ENCODE data around the gene NUP210.

Gene NUP210

DNA sequence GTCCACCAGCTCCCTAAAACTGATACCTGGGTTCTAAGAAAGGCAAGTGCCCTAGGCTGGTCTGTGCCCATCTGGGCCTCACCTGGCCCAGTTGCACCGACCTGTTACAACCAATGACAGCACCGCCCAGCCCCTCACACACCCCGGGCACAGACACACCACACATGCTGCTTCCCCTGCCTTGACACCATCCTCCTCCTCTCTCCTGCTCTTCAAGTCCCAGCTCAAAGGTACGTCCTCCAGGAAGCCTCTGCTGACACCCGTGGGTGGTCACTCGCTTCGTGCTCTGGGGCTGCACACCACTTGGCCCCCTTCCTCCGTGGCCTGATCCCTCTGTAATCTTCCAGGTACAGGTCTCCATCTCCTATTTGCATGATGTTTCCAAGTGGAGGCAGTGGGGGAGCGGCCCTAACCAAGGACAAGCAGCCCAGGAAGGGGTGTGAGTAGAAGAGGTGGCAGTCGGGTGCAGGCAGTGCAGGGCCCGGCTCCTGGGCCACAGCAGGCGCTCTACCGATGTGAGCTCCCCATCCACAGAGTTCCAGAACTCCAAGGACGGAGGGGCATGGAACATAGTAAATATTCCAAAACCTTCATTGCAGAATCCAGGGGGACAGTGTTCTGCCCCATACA lies 144.6 kb downstream of the NUP210 start:
- Mint-ChIP-seq H3K4me1 (ENCODE audit: low read depth) (no peaks in the 10 kb centered on the region), H3K27ac (no peak overlapping the region), H3K27me3 (peaks cover 3% of the 10 kb centered on the region), H3K9me3 (ENCODE audit: low read depth) (no peaks in the 10 kb centered on the region), H3K36me3 (no peaks in the 10 kb centered on the region), H3K4me3 (no peak overlapping the region)

DNA sequence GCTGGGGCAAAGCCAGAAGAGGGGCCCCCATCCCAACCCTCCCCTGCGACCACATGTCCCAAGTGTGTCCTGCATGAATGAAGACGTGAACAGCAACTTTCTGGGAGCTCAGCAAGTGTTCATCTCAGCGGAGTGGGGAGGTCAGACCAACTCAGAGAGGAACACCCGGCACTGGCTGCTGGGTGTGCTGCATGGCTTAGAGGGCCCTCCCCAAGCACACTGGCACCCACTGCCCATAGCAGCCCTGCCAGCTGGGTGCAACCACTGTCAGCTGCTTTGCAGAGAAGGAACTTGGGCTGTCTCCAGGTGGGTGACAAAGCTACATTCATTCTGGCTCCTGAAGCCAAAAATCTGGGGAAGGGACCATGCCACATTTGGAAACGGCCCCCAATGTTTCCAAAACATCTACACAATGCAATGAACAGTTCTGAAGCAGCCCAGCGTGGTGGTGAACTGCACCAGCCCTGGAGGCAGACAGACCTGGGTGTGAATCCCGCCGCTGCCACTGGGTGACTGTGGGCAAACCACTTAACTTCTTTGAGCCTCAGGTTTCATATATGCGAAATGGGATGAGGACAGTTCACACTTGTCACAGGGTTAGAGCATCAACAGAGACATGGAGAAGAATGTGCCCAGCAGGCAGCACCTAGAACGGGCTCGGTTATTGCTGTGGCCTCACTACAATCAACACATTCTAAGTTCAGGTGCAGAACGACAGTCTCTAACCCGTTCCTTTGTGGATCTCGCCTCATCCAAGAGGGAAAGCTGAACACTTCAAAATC lies 145.4 kb downstream of the NUP210 start:
- no peak overlapping the region for H3K4me3 Mint-ChIP-seq
- H3K27ac Mint-ChIP-seq = no peak overlapping the region
- peaks cover 3% of the 10 kb centered on the region for H3K27me3 Mint-ChIP-seq
- H3K36me3 Mint-ChIP-seq = no peaks in the 10 kb centered on the region
- H3K9me3 Mint-ChIP-seq (ENCODE audit: low read depth) = no peaks in the 10 kb centered on the region
- no peaks in the 10 kb centered on the region for H3K4me1 Mint-ChIP-seq (ENCODE audit: low read depth)

DNA sequence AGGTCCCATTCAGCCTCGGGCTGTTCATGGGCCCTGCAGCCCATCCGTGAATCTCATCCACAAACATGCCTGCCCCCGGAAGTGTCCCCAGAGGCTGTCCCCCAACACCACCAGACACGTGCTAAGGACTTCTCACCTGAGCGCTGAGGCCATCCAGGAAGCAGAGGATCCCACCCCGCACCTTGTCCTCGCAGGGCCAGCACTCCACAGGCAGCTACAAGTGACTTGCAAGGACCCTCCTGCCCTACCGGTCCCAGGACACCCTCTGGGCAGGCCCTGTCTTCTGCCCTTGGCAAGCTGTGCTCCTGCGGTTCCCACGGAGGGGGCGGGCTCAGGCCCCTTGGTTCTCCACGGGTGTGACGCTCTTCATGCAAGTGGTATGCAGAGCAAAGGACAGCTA lies 146.0 kb downstream of the NUP210 start:
- no peak overlapping the region for H3K4me3 Mint-ChIP-seq
- no peak overlapping the region for H3K27ac Mint-ChIP-seq
- H3K4me1 Mint-ChIP-seq (ENCODE audit: low read depth) = no peaks in the 10 kb centered on the region
- H3K27me3 Mint-ChIP-seq = peaks cover 3% of the 10 kb centered on the region
- H3K36me3 Mint-ChIP-seq = no peaks in the 10 kb centered on the region
- H3K9me3 Mint-ChIP-seq (ENCODE audit: low read depth) = no peaks in the 10 kb centered on the region

DNA sequence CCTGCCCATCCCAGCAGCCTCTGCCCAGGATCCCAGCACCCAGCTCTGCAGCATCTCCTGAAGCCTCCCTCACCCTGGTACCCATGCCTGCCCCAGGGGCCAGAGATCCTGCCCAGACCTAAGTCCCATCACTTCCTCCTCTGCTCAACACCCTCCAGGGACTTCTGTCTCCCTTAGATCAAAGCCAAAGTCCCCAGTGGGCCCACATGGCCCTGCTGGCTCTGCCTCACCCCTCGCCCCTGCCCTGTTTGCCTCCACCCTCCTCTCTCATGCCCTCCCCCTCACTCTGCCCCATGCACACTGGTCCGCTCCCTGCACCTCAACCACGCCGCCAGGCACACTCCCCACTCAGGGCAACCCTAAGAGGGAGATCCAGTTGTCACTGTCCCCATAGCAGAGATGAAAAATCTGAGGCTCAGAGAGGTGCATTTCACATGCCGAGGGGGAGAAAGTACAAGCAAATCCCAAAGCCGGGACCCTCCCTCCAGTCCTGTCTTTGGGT lies 146.5 kb downstream of the NUP210 start:
- no peaks in the 10 kb centered on the region for H3K9me3 Mint-ChIP-seq (ENCODE audit: low read depth)
- H3K4me1 Mint-ChIP-seq (ENCODE audit: low read depth) = no peaks in the 10 kb centered on the region
- H3K27me3 Mint-ChIP-seq = peaks cover 4% of the 10 kb centered on the region
- no peaks in the 10 kb centered on the region for H3K36me3 Mint-ChIP-seq
- no peak overlapping the region for H3K27ac Mint-ChIP-seq
- no peak overlapping the region for H3K4me3 Mint-ChIP-seq

DNA sequence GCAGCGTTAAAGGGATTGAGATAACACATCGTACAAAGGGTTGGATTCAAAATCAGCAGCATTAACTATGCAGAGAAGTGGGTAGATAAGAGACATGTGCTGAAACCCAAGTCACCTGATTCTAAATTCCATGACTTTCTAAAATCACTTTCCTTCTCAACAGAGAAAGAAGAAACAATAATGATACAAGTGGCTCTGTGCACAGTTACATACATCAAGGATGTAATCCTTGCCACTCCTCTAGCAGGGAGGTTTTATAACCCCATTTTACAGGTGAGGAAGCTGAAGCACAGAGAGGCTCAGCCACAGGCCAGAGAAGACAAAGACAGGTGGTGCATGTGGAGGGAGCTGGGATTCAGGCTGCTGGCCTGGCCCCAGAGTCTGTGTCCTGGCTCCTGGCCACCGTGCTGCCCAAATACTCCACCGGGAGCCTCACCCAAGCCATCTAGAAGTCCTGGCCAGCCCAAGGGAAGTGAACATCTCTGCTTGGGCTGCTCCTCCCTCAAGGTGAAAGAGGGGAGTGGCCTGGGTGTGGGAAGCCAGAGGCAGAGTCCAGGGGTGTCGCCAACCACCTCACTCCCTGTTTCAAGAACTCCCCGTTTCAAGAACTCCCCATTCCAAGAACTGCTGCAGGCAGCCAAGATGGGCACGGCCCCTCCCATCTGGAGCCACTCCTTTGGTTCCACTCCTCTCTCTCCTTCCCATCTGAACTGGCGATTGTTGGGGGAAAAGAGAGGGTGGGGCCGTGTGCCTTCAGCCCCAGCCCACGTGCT lies 147.1 kb downstream of the NUP210 start:
- Mint-ChIP-seq H3K4me3 (no peak overlapping the region), H3K27me3 (peaks cover 4% of the 10 kb centered on the region), H3K4me1 (ENCODE audit: low read depth) (no peaks in the 10 kb centered on the region), H3K27ac (no peak overlapping the region), H3K9me3 (ENCODE audit: low read depth) (no peaks in the 10 kb centered on the region), H3K36me3 (no peaks in the 10 kb centered on the region)

DNA sequence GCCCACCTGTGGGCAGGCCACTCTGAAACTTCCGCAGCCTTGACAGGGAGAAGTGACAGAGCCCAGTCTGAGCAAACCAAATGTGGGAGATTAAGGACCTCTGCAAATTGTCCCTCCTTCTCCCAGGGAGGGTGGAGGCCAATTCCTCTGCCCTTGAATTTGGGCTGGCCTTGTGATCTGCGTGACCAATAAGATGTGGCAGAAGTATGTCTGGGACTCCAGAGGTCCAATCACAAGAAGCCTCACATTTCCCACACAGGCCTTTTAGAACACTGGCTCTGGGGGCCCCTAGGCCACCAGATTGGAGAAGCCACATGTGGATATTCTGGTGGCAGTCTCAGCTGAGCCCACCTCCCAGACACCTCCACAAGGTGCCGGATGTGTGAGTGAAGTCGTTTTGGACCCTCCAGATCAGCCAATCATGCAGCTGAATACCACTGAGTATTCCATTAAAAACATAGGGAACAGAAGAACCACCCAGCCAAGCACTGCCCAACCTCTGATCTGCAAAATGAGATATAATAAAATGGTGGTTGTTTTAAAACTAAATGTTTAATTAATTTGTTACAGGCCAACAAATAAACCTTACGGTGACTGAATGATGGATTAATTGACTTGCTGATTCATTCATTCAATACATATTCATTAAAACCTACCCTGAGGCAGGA lies 150.3 kb downstream of the NUP210 start:
- Mint-ChIP-seq H3K9me3 (ENCODE audit: low read depth) (no peaks in the 10 kb centered on the region), H3K36me3 (no peaks in the 10 kb centered on the region), H3K27me3 (peaks cover 2% of the 10 kb centered on the region), H3K27ac (no peak overlapping the region), H3K4me3 (no peak overlapping the region), H3K4me1 (ENCODE audit: low read depth) (no peaks in the 10 kb centered on the region)

DNA sequence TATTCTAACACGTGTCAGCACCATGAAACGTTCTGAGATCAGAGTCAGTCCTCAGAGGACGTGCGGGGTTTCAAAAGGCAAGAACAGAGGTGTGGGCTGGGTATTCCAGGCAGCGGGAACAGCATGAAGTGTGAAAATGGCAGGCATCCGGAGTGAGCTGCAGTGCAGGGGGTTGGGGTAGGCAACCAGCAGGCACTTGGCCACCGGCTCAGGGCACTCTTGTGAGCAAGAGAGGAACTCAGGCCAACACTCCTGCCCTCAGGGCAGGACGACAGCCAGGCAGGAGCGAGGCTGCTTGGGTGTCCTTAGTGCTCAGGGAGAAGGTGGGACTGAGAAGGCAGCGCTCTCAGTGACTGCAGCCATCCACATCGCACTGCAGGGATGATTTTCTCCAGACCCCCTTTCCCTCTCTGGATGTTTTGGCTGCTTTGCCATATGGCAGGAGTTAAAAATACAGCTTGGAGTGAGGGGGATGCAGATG lies 151.1 kb downstream of the NUP210 start:
- H3K4me1 Mint-ChIP-seq (ENCODE audit: low read depth) = no peaks in the 10 kb centered on the region
- H3K27ac Mint-ChIP-seq = no peak overlapping the region

DNA sequence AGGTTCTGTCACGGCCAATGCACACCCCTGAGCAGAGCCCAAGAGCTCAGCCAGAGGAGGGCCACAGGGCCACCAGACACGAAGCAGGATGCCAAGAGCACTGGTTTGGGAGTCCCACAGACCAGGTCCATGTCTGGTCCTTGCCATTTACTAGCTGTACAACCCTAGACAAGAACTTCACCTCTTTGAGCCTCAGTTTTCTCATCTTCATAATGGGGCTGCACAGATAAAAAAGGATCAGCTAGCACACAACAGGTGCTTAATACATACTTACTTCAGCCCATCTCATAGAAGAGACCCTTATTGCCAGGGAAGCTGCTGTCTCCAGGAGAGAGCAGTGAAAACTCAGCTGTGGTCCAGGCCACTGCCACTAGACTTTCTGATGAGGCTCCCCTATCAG lies 152.0 kb downstream of the NUP210 start:
- Mint-ChIP-seq H3K36me3 (no peaks in the 10 kb centered on the region), H3K27me3 (peaks cover 2% of the 10 kb centered on the region), H3K4me1 (ENCODE audit: low read depth) (peaks cover under 1% of the 10 kb centered on the region), H3K27ac (no peak overlapping the region), H3K4me3 (no peak overlapping the region), H3K9me3 (ENCODE audit: low read depth) (no peaks in the 10 kb centered on the region)

More for the DNA sequence above, 151.1 kb downstream of the NUP210 start:
- peaks cover 2% of the 10 kb centered on the region for H3K27me3 Mint-ChIP-seq
- H3K9me3 Mint-ChIP-seq (ENCODE audit: low read depth) = no peaks in the 10 kb centered on the region
- no peaks in the 10 kb centered on the region for H3K36me3 Mint-ChIP-seq
- H3K4me3 Mint-ChIP-seq = no peak overlapping the region

DNA sequence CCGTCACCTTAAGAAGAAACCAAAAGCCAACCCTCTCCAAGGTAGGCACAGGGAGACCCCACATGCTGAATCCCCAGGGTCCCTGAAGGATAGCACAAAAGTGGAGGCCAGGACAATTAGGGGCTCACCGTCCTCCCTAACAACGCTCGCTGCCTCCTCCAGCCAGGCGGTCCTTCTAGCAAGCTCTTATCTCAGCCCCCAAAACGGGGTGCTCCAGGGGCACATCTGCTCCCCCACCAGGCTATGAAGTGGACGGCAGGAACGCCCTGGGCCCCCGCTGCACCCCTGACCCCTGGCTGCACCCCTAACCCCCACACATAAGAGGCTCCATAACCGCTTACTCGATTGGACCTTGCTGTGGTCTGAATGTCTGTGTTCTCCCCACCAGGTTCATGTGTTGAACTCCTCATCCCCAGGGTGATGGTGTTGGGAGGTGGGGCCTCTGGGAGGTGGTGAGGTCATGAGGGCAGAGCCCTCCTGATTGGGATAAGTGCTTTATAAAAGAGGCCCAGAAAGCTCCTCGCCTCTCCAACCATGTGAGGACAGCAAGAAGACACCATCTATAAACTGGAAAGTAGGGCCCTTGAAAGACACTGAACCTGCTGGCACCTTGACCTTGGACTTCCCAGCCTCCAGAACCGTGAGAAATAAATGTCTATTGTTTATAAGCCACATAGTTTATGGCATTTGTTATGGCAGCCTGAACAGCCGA lies 153.3 kb downstream of the NUP210 start:
- H3K4me3 Mint-ChIP-seq = no peak overlapping the region
- no peak overlapping the region for H3K27ac Mint-ChIP-seq
- peaks cover 2% of the 10 kb centered on the region for H3K27me3 Mint-ChIP-seq
- H3K36me3 Mint-ChIP-seq = no peaks in the 10 kb centered on the region
- no peaks in the 10 kb centered on the region for H3K9me3 Mint-ChIP-seq (ENCODE audit: low read depth)
- H3K4me1 Mint-ChIP-seq (ENCODE audit: low read depth) = peaks cover 8% of the 10 kb centered on the region
